NCI-H345 treated with DMSO at 0.1 percent for 48 hours (cell line): ENCODE data around the gene PODXL2.
"Not testable (repeated sequence)": the region's sequence is repeated elsewhere in the genome, so short reads cannot be mapped to it uniquely, and the experiment has no call there.

Experiments used
- DNase-seq: peaks from one replicate; lab custom pipeline; 2025; ENCODE audit not compliant: unreplicated experiment; lab: John Stamatoyannopoulos, UW

PODXL2 gene

DNA sequence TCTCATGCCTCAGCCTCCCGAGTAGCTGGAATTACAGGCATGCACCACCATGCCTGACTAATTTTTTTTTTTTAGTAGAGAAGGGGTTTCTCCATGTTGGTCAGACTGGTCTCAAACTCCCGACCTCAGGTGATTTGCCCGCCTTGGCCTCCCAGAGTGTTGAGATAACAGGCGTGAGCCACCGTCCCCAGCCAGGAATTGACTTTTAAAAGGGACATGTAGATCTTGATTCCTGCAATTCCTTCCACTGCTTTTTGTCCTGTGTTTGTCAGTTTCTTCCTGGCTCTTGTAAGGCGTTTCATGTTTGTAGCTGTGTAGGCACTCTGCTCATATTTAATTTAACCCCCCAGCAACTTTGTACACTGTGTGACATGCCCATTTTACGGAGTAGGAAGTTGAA, 23.4 kb upstream of the PODXL2 start:
- DNase-seq: not testable (repeated sequence)

DNA sequence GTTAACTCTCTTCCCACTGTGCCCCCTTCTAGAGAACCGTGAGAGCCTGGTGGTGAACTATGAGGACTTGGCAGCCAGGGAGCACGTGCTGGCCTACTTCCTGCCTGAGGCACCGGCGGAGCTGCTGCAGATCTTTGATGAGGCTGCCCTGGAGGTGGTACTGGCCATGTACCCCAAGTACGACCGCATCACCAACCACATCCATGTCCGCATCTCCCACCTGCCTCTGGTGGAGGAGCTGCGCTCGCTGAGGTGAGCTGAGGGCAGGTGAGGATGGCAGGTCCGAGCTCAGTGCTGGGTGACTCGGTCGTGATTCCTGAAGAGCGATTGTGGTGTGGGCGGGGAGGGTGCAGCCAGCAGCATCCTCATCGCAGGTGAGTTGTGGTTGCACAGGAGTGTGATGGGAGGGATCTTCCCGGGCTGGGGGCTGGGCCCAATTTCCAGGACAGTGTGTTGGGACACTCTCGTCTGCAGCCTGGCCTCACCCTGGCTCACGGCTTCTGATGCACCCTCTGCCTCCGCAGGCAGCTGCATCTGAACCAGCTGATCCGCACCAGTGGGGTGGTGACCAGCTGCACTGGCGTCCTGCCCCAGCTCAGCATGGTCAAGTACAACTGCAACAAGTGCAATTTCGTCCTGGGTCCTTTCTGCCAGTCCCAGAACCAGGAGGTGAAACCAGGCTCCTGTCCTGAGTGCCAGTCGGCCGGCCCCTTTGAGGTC, 22.7 kb upstream of the PODXL2 start:
- DNase-seq: no peak

DNA sequence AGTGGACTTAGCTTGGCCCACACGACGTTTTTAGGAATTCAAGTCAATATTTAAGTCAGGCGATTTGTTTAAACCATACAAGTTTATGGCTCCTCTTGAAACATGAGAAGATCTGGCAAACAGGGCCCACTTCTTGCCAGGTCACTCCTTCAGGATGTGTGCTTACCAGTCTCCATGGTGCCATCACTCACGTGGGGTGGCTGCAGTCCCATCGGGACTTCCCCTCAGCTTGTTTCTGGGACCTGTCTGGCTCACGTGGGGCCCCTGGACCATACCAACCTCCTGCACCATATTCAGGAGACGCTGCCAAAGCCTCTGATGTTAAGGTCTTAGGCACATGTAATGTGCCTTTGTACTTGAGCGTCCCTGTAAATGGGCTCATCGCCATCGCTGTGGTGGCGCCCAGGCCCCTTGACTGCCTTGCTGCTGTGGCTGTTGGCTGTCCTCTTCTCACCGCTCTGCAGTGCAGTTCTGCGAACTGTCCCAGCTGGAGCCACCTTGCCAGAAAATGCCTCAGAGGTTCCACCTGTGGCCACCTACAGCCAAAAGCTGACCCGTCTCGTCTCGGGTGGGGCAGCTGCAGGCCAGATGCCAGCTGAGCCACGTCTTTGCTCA, 21.9 kb upstream of the PODXL2 start:
- no peak for DNase-seq

DNA sequence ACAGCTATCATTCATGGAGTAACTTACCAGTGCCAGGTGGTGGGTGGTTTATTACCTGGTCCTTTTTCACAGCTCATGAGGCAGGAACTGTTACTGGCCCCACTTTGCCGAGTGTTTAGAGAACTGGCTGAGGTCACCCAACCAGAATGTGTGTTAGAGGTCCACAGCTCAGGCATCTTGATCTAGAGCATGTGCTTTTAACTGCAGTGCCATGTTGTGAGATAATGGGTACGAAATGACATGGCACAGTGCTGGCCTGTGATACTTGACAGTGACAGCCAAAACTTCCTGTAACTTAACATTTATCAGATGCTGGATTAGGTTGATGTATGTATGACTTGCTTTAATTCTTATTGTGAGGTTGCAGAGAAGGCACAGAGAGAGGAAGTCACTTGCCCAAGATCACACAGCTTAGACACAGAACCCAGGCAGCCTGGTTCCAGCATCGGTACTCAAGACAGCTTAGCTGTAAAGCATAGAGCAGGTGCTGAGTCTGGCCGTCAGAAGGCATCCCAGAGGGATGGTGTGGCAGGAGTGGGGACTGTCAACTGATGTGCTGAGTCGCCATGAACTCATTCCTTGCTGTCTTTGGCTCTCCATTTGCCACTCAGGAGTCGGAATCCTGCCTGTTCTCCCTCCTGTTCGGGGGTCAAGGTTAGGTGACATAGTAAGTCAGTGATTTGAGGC, 21.2 kb upstream of the PODXL2 start:
- DNase-seq: no peak

DNA sequence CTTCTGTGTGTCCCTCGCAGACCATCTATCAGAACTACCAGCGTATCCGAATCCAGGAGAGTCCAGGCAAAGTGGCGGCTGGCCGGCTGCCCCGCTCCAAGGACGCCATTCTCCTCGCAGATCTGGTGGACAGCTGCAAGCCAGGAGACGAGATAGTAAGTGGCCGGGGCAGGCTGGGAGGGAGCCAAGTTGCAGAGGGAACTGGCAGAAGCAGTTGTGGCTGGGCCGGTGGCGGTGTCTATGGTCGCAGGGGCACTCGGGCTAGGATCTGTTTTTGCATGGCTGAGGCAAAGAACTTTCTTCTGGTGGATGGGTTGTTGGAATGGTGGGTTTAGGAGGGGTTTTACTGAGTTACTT, 20.6 kb upstream of the PODXL2 start:
- DNase-seq: no peak

DNA sequence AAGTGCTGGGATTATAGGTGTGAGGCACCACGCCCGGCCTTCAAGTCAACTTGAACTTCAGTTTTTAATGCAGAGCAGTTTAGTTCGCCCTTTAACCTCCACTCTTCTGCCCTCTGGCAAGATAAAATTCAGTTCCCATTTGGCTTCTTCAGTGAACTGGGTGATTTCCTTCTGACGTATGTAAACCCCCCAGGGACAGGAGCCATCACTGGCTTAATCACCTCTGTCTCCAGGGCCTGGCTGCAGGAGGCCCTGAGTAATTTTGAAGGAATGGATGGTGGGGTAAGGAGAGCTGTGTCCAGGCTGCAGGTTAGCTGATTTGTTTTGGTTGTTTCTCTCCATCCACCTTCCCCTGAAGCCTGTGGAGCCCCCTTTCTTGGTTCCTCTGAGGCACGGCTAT, 18.9 kb upstream of the PODXL2 start:
- DNase-seq: no peak

DNA sequence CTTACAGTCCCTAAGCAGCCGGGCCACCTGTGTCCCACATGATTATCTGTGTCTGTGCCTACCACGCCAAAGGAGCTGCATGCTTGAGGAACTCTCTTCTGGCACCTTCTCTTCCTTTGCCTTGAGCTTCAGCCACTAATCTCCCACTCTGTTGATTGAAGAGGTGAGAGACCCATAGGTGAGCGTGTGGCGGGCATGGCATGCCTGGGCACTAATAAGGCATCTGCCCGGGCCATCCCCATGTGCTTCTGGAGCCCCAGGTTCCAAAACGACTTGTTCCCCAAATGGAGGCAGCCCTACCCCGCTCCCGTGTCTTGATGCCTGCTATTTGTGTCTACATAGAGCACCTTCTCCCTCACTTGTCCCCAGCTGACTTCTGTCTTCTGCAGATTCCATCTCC, 17.7 kb upstream of the PODXL2 start:
- no peak for DNase-seq

DNA sequence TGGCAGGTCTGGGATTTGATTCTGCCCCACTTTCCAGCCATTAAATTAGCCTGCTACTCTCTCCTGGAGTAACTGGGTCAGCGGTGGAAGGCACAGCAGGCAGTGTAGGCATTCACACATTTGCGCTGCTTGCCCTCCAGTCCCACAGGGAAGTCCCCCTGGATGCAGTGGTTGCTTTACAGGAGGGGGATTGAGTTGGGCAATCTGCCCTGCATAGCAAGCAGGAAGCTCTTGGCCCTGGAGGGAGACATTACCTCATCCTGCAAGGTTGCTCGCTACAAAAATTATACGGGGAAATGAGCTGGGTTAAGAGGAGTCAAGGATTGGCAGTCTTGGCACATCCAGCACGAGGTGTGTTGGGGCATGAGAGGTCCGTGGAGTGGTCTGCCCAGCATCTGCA, 16.0 kb upstream of the PODXL2 start:
- no peak for DNase-seq

DNA sequence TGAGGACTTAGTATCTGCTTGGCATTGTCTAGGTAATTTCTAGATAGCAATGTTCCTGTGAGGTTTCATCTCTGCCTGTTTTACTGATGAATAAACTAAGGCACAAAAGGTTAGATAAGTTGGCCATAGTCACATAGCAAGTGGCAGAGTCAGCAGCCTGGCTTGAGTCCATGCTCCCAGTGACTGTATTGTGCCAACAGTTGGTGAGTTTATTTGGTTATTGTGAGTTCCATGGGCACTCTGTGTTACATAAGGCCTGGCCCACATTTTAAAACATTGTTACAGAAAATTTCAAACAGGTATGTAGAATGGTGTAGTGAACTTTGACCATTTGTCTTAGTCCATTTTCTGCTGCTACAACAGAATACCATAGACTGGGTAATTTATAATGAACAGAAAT, 15.6 kb upstream of the PODXL2 start:
- DNase-seq: no peak

DNA sequence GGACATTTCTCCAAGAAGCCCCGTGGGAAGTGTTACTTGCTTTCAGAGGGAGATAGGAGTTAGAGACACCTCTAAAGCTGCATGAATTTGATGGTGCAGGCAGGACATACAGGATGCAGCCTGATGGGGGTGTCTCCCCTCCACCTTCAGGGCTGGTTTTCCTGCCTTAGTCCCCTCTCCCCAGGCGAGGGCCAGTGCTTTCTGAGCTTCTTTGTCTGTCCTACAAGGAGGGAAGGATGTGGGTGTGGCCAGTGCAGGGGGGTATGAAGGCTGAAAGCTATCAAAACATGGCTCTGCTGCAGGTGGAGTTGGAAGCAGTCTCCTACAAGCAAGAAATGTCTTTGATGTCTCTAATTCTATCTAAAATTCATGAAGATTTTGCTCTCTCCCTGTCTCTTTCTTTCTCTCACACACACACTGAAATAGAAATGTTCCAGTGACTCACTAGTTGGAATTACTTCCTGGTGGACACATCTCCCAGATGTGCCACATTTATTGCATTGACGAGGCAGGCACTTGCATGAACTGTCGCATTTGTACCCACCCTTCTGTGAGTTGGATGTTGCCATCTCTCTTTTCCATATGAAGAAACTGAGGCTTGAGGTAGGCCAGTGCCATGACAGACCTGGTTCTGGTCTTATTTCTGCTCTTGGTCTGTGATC, 13.9 kb upstream of the PODXL2 start:
- DNase-seq: no peak

DNA sequence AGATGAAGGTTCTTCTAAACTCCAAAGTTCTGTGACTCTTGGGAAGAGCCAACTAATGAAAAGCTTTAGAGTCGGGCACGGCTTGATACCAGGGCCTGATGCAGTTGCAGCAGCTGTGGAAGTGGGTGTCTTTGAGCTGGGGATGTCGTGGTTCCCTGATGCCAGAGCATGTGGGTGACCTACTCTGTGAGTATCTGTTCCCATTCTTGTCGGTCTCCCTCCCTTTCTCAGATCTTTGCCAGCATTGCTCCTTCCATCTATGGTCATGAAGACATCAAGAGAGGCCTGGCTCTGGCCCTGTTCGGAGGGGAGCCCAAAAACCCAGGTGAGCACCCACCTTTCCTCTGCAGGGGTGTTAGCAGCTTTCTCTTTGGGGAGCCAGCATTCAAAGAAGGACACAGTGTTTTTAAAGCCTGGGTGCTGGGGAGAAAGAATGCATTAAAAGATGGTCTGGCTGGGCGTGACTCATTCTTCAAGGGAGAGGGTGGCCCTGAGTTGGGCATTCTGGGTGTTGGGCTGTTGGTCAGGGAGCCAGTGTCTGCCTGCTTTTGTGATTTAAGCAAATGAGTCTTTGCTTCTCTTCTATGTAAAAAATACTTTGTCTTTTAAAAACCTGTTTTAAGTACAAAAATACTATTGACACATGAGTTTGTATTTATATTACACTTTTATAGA, 13.2 kb upstream of the PODXL2 start:
- DNase-seq: no peak

DNA sequence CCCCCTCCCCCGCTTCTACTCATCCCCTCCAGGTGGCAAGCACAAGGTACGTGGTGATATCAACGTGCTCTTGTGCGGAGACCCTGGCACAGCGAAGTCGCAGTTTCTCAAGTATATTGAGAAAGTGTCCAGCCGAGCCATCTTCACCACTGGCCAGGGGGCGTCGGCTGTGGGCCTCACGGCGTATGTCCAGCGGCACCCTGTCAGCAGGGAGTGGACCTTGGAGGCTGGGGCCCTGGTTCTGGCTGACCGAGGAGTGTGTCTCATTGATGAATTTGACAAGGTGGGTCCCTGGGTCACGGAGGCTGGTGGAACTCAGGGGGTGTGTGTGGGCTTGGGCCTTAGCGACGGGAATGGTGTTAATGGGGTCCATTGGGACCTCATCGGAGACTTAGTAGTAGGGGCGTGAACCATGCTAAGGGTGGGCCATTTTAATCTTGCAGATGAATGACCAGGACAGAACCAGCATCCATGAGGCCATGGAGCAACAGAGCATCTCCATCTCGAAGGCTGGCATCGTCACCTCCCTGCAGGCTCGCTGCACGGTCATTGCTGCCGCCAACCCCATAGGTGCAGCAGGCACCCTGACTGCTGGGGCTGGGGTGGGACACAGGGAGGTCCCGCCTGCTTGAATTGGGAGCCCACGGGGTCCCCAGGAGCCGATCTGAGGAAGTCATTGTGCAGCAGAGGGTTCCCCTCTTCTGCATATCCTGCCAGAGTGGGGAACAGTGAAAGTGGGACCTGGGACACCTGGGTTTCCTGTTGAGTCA, 12.0 kb upstream of the PODXL2 start:
- no peak for DNase-seq

DNA sequence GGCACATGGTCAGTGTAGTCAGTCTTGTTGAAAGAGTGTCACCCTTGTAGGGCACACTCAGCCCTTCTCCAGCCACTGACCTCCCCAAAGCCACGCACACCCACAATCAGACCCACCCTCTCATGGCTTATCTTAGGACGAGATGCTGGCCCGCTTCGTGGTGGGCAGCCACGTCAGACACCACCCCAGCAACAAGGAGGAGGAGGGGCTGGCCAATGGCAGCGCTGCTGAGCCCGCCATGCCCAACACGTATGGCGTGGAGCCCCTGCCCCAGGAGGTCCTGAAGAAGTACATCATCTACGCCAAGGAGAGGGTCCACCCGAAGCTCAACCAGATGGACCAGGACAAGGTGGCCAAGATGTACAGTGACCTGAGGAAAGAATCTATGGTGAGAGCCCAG, 10.1 kb upstream of the PODXL2 start:
- DNase-seq: no peak

DNA sequence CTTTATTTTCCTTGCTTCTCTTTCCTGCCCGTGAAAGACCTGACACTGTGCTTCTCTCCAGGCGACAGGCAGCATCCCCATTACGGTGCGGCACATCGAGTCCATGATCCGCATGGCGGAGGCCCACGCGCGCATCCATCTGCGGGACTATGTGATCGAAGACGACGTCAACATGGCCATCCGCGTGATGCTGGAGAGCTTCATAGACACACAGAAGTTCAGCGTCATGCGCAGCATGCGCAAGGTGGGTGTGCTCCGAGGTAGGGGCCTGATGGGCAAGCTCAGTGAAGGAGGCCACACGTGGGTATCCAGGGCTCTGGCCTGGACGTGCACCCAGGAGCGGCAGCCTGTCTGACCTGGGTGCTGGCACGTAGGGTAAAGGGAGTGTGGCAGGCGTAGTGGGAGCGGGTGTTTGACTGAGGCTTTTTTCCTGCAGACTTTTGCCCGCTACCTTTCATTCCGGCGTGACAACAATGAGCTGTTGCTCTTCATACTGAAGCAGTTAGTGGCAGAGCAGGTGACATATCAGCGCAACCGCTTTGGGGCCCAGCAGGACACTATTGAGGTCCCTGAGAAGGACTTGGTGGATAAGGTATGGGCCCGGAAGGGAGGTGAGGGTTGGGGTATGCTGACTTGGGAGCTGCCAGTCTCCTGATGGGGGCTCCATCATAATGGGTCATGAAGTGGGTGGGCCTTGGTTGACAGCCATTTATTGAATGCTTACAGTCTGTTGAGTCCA, 8.2 kb upstream of the PODXL2 start:
- no peak for DNase-seq

DNA sequence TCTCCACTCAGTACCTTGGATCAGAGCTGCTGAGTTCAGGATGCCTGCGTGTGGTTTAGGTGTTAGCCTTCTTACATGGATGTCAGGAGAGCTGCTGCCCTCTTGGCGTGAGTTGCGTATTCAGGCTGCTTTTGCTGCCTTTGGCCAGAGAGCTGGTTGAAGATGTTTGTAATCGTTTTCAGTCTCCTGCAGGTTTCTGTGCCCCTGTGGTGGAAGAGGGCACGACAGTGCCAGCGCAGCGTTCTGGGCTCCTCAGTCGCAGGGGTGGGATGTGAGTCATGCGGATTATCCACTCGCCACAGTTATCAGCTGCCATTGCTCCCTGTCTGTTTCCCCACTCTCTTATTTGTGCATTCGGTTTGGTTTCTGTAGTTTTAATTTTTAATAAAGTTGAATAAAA, 7.0 kb upstream of the PODXL2 start:
- no peak for DNase-seq

DNA sequence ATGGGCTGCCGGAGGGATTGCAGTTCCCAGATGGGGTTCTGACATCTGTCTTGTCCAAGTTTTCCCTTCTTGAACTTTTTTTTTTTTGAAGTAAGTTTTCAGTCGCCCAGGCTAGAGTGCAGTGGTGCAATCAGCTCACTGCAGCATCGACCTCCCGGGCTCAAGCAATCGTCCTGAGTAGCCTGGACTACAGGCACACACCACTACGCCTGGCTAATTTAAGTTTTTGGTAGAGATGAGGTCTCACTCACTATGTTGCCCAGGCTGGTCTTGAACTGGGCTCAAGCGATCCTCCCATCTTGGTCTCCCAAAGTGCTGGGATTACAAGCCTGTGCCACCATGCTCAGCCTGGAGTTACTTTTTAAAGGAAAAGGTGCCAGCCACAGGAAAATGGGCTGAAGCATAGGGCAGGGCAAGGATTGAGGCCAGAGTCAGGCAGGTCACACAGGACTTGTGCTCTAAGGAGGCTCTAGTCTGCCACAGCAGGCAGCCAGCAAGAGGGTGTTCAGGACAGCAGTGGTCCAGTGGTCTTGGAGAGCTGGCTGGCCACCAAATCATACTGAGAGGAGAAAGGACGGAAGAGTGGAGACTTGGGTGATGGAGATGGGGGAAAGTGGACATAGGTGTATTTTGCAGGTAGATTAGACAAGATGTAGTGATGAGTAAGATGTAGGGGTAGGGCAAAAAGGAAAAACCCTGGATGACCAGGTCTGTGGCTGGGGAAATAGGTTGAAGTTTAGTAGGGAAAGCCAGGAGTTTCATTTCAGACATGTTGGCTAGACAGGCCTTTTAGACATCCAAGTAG, 6.0 kb upstream of the PODXL2 start:
- no peak for DNase-seq

DNA sequence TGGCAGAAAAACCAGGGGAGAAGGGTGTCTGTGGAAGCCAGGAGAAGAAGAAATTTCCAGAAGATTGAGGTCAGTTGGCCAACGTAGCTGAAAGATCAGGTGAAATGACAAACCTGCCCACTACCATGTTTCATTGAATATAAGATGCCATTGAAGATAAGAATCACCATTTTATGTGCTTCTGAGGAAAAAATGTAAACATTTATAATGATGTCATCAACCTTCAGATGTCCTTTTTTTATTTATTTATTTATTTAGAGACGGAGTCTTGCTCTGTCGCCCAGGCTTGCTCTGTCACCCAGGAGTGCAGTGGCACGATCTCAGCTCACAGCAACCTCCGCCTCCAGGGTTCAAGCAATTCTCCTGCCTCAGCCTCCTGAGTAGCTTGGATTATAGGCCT, 4.9 kb upstream of the PODXL2 start:
- no peak for DNase-seq

DNA sequence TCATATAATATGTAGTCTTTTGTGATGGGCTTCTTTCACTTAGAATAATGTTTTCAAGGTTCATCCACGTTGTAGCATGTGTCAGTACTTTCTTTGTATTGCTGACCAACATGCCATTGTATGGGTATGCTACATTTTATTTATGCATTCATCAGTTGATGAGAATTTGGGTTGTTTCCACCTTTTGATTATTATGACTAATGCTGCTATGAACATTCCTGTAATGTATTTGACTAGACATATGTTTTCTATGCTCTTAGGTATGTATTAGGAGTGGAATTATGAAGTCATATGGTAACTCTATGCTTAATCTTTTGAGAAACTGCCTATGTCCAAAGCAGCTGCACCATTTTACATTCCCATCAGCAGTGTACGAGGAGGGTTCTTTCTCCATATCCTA, 3.2 kb upstream of the PODXL2 start:
- no peak for DNase-seq

DNA sequence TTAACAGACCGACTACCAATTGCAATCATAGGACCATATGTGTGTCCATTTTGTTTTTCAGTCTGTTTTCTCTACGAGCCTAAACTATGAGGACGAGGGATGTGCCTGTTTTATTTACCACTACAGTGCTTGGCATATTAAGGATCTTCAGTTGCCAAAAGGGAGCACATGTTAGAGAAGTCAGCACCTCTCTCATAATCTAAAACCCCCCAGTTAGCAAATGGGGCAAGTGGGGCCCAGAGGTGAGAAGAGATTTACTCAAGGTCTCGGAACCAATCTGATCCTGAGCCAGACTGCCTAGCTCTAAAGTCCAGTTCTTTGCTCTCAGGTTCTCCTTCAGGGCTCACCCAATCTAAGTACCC, 578 bp upstream of the PODXL2 start:
- no peak for DNase-seq
